Neutrophil (primary cell): ENCODE measurements around the gene IL17REL.

Source experiments
- H3K27ac ChIP-seq: fragments of 200-600 bp; sonication (generic); 2 replicates; pipeline ENCODE4 v1.5.1; 2016; ENCODE audit warnings: mild to moderate bottlenecking, moderate library complexity
- H3K27me3 ChIP-seq: fragments of 200-600 bp; sonication (generic); 2 replicates; pipeline ENCODE4 v1.6.0; 2016; ENCODE audit warnings: mild to moderate bottlenecking
- H3K36me3 ChIP-seq: fragments of 200-600 bp; sonication (generic); 2 replicates; pipeline ENCODE4 v1.5.1; 2017
- H3K4me1 ChIP-seq, 2 experiments: fragments of 200-600 bp in 1 of 2; sonication (generic) in 1 of 2; 1 replicate in 1 of 2; 2 replicates in 1 of 2; pipeline versions ENCODE4 v1.5.1 to v1.6.1; 2013 to 2016; ENCODE audit warnings: low read depth in 1 of 2, low read length in 1 of 2, mild to moderate bottlenecking in 1 of 2, moderate library complexity in 1 of 2; ENCODE audit not compliant: control insufficient read depth in 1 of 2, insufficient read depth in 1 of 2
- H3K4me3 ChIP-seq, 2 experiments: fragments of 200-600 bp in 1 of 2; sonication (generic) in 1 of 2; 1 replicate in 1 of 2; 2 replicates in 1 of 2; pipeline ENCODE4 v1.5.1; 2013 to 2016; ENCODE audit warnings: low read depth in 1 of 2, low read length in 1 of 2, mild to moderate bottlenecking in 1 of 2, moderate library complexity in 1 of 2
- H3K9me3 ChIP-seq: fragments of 200-600 bp; sonication (generic); 2 replicates; pipeline ENCODE4 v1.5.1; 2016
- CTCF ChIP-seq: fragments of 200-600 bp; sonication (generic); IDR thresholded peaks from 2 replicates; pipeline ENCODE4 v1.5.1; 2016; ENCODE audit warnings: antibody characterized with exemption

The IL17REL gene

GRCh38 chr22:50015451-50016307 lies 3.1 kb upstream of the IL17REL start:
- no peaks in the 10 kb centered on the region for H3K9me3 ChIP-seq
- no peaks in the 10 kb centered on the region for H3K36me3 ChIP-seq
- no peak overlapping the region for H3K4me3 ChIP-seq
- TF ChIP-seq CTCF = no peak
- H3K27me3 ChIP-seq = peaks cover 99% of the 10 kb centered on the region
- no peak overlapping the region for H3K27ac ChIP-seq
- no peaks in the 10 kb centered on the region for H3K4me1 ChIP-seq

- H3K36me3 ChIP-seq = no peaks in the 10 kb centered on the region
- no peak for TF ChIP-seq CTCF
- H3K4me3 ChIP-seq = no peak overlapping the region
- no peaks in the 10 kb centered on the region for H3K9me3 ChIP-seq
- H3K27ac ChIP-seq = no peak overlapping the region
- H3K27me3 ChIP-seq = peaks cover 100% of the 10 kb centered on the region
- H3K4me1 ChIP-seq = no peaks in the 10 kb centered on the region
Measured at GRCh38 chr22:50014655-50015401, 2.3 kb upstream of the IL17REL start.

GRCh38 chr22:50014053-50014501 lies 1.5 kb upstream of the IL17REL start:
- no peaks in the 10 kb centered on the region for H3K4me1 ChIP-seq
- H3K27me3 ChIP-seq = peaks cover 100% of the 10 kb centered on the region
- H3K9me3 ChIP-seq = no peaks in the 10 kb centered on the region
- TF ChIP-seq CTCF = no peak
- no peak overlapping the region for H3K27ac ChIP-seq
- H3K36me3 ChIP-seq = no peaks in the 10 kb centered on the region
- H3K4me3 ChIP-seq = no peak overlapping the region

- Histone ChIP-seq H3K27me3 (peaks cover 80% of the 10 kb centered on the region), H3K9me3 (no peaks in the 10 kb centered on the region), H3K4me3 (no peak overlapping the region), H3K27ac (no peak overlapping the region), H3K4me1 (no peaks in the 10 kb centered on the region), H3K36me3 (no peaks in the 10 kb centered on the region)
- TF ChIP-seq CTCF = no peak
Measured at GRCh38 chr22:50011447-50012210, 936 bp downstream of the IL17REL start.

- Histone ChIP-seq H3K27ac (no peak overlapping the region), H3K4me3 (no peak overlapping the region), H3K27me3 (peaks cover 72% of the 10 kb centered on the region), H3K4me1 (no peaks in the 10 kb centered on the region), H3K9me3 (no peaks in the 10 kb centered on the region), H3K36me3 (no peaks in the 10 kb centered on the region)
- TF ChIP-seq CTCF = no peak
Measured at GRCh38 chr22:50010676-50011446, 1.7 kb downstream of the IL17REL start.
